ENCODE measurements around the gene UPK3B.
"Not testable (repeated sequence)": the region's sequence is repeated elsewhere in the genome, so short reads cannot be mapped to it uniquely, and the experiment has no call there.

- not testable (repeated sequence) for TF ChIP-seq CTCF, POLR2A, POLR2AphosphoS5 (IDR thresholded peaks at IDR 0.05)
Measured at GRCh38 chr7:76485822-76486610, 24.3 kb upstream of the UPK3B start.
